ENCODE data around the gene CELSR1. TPM values are rescaled to one million over a fixed set of nuclear protein-coding genes. Genes with fewer than 3 reads are reported as not detected.

CELSR1 gene
- total and polyA plus RNA-seq, 2 donors (not counting 1 experiment from before 2014, with no cell fraction given), result 0.07 to 1.8 TPM

DNA sequence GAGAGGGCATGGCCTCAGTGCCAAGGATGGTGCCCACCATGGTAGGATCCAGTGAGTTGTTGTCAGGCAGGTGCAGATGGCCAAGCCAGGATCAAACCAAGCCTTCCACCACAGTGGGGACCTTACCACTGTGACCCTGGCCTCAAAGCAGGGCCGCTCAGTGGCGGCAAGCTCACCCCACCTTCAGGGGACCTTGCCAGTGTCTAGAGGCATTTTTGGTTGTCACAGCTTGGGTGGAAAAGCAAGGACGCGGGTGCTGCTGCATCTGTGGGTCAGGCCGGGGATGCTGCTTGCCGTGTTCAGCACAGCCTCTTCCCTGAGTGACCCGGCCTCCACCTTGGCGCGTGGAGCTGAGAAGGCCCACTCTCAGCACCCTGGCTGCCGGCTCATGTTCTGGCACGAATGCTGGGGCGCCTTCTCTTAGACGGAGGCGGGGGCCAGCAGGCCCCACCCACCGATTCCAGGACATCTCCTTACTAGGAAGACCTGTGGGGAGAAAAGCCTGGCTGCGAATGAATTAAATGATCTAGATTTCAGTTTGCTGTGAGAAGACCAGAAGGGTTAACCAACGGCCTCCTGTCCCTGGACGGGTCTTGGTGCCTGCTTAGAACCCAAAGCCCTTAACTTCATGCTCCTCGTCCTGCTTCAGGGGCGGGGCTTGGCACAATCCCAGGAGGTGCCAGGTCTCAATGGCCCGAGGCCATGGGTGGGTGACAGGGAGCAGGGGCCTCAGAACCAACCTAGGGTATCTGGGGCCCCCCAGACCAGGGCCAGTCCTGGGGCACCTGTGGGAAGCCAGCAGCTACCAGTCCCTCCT, 183.0 kb downstream of the CELSR1 start:
- DNase-seq (ENCODE audit: low read depth in 2 of 2), result no peak
- H4K20me1 ChIP-seq (ENCODE audit: control insufficient read depth, extremely low read depth, insufficient read depth, low read length), result no peaks in the 10 kb centered on the region
- no peak overlapping the region for H3K4me2 ChIP-seq (ENCODE audit: extremely low read depth, insufficient read depth, low read length)
- H3K9me3 ChIP-seq (ENCODE audit: control insufficient read depth, insufficient read depth, low read depth, low read length), result no peaks in the 10 kb centered on the region
- no peaks in the 10 kb centered on the region for H3K27me3 ChIP-seq (ENCODE audit: control insufficient read depth, insufficient read depth, low read length)
- no peak overlapping the region for H3K4me3 ChIP-seq (replicated peaks in 1 of 4; ENCODE audit: control extremely low read depth in 1 of 4, insufficient read depth in 1 of 4, low read depth in 3 of 4, low read length in 4 of 4)
- H2AFZ ChIP-seq (ENCODE audit: low read length), result no peak overlapping the region
- H3K36me3 ChIP-seq (ENCODE audit: control insufficient read depth, insufficient read depth, low read length), result peaks cover 30% of the 10 kb centered on the region
- no peak overlapping the region for H3K9ac ChIP-seq (ENCODE audit: insufficient read depth, low read length)
- TF ChIP-seq, protein P1, sequence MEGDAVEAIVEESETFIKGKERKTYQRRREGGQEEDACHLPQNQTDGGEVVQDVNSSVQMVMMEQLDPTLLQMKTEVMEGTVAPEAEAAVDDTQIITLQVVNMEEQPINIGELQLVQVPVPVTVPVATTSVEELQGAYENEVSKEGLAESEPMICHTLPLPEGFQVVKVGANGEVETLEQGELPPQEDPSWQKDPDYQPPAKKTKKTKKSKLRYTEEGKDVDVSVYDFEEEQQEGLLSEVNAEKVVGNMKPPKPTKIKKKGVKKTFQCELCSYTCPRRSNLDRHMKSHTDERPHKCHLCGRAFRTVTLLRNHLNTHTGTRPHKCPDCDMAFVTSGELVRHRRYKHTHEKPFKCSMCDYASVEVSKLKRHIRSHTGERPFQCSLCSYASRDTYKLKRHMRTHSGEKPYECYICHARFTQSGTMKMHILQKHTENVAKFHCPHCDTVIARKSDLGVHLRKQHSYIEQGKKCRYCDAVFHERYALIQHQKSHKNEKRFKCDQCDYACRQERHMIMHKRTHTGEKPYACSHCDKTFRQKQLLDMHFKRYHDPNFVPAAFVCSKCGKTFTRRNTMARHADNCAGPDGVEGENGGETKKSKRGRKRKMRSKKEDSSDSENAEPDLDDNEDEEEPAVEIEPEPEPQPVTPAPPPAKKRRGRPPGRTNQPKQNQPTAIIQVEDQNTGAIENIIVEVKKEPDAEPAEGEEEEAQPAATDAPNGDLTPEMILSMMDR (conservative IDR thresholded peaks at IDR 0.05 in 1 of 2, IDR thresholded peaks at IDR 0.05 in 1 of 2; ENCODE audit: low read depth in 1 of 2, low read length in 2 of 2), result no peak
- TF ChIP-seq EZH2 (IDR thresholded peaks at IDR 0.05; ENCODE audit: low read length, missing control alignments), result no peak
- H3K4me1 ChIP-seq (ENCODE audit: control insufficient read depth, extremely low read depth, insufficient read depth, low read length), result no peaks in the 10 kb centered on the region
- H3K79me2 ChIP-seq (ENCODE audit: control insufficient read depth, insufficient read depth, low read length), result no peaks in the 10 kb centered on the region
- H3K27ac ChIP-seq (ENCODE audit: insufficient read depth, low read length), result no peak overlapping the region

DNA sequence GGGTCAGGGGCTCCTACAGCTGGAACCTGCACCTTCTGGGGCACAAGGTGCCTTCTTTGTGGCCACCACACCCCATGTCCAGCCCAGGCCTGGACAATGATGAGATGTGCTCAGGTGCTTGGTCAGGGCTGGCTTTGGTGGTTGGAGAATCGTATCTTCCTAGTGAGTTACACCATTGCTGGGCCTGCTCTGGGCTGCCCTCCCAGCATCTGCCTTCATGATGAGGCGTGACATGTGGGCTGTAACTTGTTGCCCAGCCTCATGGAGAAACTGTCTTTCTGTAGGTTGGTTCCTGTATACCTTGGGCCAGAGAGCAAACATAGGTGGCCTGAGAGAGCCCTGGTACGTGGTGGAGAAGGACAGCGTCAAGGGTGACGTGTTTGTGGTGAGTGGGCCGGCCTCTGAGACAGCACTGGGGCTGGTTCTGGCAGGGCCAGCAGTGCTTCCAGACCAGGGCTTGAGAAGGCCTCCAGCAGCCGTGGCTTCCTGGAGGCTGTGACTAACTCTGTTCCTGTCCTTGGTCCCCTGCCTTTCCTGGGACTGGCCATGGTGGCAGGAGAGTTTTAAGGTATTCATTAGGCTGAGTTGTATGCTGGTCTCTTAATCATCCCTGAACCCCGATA, 183.8 kb downstream of the CELSR1 start:
- Histone ChIP-seq H3K36me3 (ENCODE audit: control insufficient read depth, insufficient read depth, low read length) (peaks cover 34% of the 10 kb centered on the region), H3K4me1 (ENCODE audit: control insufficient read depth, extremely low read depth, insufficient read depth, low read length) (no peaks in the 10 kb centered on the region), H3K9ac (ENCODE audit: insufficient read depth, low read length) (no peak overlapping the region), H2AFZ (ENCODE audit: low read length) (no peak overlapping the region), H4K20me1 (ENCODE audit: control insufficient read depth, extremely low read depth, insufficient read depth, low read length) (no peaks in the 10 kb centered on the region), H3K27me3 (ENCODE audit: control insufficient read depth, insufficient read depth, low read length) (no peaks in the 10 kb centered on the region), H3K4me2 (ENCODE audit: extremely low read depth, insufficient read depth, low read length) (no peak overlapping the region), H3K4me3 (replicated peaks in 1 of 4; ENCODE audit: control extremely low read depth in 1 of 4, insufficient read depth in 1 of 4, low read depth in 3 of 4, low read length in 4 of 4) (no peak overlapping the region), H3K79me2 (ENCODE audit: control insufficient read depth, insufficient read depth, low read length) (no peaks in the 10 kb centered on the region), H3K9me3 (ENCODE audit: control insufficient read depth, insufficient read depth, low read depth, low read length) (no peaks in the 10 kb centered on the region), H3K27ac (ENCODE audit: insufficient read depth, low read length) (no peak overlapping the region)
- TF ChIP-seq EZH2 (IDR thresholded peaks at IDR 0.05; ENCODE audit: low read length, missing control alignments), result no peak
- TF ChIP-seq, protein P1 (conservative IDR thresholded peaks at IDR 0.05 in 1 of 2, IDR thresholded peaks at IDR 0.05 in 1 of 2; ENCODE audit: low read depth in 1 of 2, low read length in 2 of 2), result no peak
- DNase-seq (ENCODE audit: low read depth in 2 of 2), result peak in 1 of 2 donors; percentile 22

DNA sequence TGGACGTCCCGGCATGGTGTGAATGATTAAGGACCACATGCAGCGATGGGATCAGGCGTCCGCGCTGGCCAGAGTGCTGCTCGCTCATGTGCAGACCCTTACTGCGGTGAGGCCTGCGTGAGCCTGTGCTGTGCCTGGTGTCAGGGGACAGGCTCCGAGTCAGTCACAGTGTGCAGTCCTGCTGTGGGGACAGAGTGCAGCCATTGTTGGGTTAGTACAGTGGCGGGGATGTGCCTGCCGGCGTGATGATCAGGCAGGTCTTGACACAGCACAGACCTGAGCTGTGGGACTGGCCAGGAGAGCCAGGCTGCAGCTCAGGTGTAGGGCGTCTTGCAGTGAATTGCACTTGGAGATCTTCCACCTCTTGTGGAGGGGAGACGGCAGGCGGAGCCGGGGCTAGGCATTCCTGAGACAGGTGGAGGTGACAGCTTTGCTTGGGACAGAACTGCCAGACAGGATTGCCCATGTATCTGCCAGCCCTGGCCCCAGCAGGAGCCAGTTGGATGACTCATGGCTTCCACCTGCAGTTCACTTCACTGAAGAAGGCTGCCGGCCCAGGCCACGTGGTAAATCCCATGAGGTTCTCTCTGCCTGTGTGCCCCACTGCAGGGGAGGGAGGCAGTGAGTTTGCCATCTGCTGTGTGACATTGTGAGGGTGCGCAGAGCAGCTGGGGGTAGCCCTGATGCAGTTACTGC, 184.6 kb downstream of the CELSR1 start:
- H4K20me1 ChIP-seq (ENCODE audit: control insufficient read depth, extremely low read depth, insufficient read depth, low read length), result no peaks in the 10 kb centered on the region
- peaks cover 34% of the 10 kb centered on the region for H3K36me3 ChIP-seq (ENCODE audit: control insufficient read depth, insufficient read depth, low read length)
- TF ChIP-seq, protein P1 (conservative IDR thresholded peaks at IDR 0.05 in 1 of 2, IDR thresholded peaks at IDR 0.05 in 1 of 2; ENCODE audit: low read depth in 1 of 2, low read length in 2 of 2), result no peak
- TF ChIP-seq EZH2 (IDR thresholded peaks at IDR 0.05; ENCODE audit: low read length, missing control alignments), result no peak
- H3K9ac ChIP-seq (ENCODE audit: insufficient read depth, low read length), result no peak overlapping the region
- no peak overlapping the region for H3K4me3 ChIP-seq (replicated peaks in 1 of 4; ENCODE audit: control extremely low read depth in 1 of 4, insufficient read depth in 1 of 4, low read depth in 3 of 4, low read length in 4 of 4)
- peak in 1 of 2 donors; percentile 58 for DNase-seq (ENCODE audit: low read depth in 2 of 2)
- H3K79me2 ChIP-seq (ENCODE audit: control insufficient read depth, insufficient read depth, low read length), result no peaks in the 10 kb centered on the region
- no peaks in the 10 kb centered on the region for H3K27me3 ChIP-seq (ENCODE audit: control insufficient read depth, insufficient read depth, low read length)
- H3K4me1 ChIP-seq (ENCODE audit: control insufficient read depth, extremely low read depth, insufficient read depth, low read length), result no peaks in the 10 kb centered on the region
- no peak overlapping the region for H3K27ac ChIP-seq (ENCODE audit: insufficient read depth, low read length)
- no peak overlapping the region for H2AFZ ChIP-seq (ENCODE audit: low read length)
- no peaks in the 10 kb centered on the region for H3K9me3 ChIP-seq (ENCODE audit: control insufficient read depth, insufficient read depth, low read depth, low read length)
- no peak overlapping the region for H3K4me2 ChIP-seq (ENCODE audit: extremely low read depth, insufficient read depth, low read length)
